ENCODE data around the gene CROCC2. TPM values are rescaled to one million over a fixed set of nuclear protein-coding genes. Genes with fewer than 3 reads are reported as not detected.

CROCC2 gene
- total and polyA plus RNA-seq, 12 donors = 0.07 to 0.65 (median 0.28) TPM; not detected in 6

DNA sequence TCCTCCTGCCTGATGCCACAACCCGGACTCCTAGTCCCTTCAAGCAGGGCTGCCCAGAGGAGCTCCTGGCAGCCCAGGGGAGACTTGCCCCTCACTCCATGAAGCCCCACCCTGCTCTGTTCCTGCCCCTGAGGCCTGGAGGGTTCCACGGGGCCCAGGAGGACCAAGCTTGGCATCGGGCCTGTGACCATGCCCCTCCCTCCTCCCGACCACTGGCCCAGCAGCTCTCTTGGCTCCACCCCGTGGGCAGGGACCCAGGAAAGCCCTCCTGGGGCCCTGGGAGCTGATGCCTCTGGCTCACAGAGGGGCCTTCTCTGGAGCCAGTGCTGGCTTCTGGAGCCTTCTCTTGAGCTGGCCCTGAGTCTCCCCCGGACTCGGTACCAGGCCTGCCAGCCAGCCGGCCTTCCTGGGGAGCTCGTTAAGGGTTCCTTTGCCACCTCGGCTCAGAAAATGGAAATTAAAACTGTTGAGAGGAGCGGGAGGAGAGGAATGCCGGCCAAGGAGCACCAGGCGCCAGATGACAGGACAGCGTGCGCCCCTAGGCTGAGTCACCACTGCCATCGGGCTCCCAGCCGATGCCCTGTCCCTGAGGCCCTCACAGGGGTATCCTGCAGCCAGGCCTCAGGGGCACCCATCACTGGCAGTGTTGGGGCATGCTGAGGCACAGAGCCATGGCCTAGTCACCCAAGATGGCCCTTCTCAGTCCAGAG is 51.7 kb downstream of the CROCC2 start:
- intact Hi-C loops (cut with DNase I) = no loop called here
- peak; percentile 38 to 72 (median 55) for DNase-seq
- H3K27me3 ChIP-seq = no peaks in the 10 kb centered on the region
- H3K36me3 ChIP-seq (replicated peaks in 1 of 2) = no peaks in the 10 kb centered on the region
- no peak overlapping the region for H3K4me3 ChIP-seq
- WGBS, 4 donors = 48 to 100% (median 56%) methylated on average over 1 to 17 of the region's 17 CpGs
- H3K9me3 ChIP-seq (replicated peaks in 1 of 3) = no peaks in the 10 kb centered on the region
- TF ChIP-seq, protein P1, sequence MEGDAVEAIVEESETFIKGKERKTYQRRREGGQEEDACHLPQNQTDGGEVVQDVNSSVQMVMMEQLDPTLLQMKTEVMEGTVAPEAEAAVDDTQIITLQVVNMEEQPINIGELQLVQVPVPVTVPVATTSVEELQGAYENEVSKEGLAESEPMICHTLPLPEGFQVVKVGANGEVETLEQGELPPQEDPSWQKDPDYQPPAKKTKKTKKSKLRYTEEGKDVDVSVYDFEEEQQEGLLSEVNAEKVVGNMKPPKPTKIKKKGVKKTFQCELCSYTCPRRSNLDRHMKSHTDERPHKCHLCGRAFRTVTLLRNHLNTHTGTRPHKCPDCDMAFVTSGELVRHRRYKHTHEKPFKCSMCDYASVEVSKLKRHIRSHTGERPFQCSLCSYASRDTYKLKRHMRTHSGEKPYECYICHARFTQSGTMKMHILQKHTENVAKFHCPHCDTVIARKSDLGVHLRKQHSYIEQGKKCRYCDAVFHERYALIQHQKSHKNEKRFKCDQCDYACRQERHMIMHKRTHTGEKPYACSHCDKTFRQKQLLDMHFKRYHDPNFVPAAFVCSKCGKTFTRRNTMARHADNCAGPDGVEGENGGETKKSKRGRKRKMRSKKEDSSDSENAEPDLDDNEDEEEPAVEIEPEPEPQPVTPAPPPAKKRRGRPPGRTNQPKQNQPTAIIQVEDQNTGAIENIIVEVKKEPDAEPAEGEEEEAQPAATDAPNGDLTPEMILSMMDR (IDR thresholded peaks at IDR 0.05) = no peak
- TF ChIP-seq POLR2A (IDR thresholded peaks at IDR 0.05) = no peak
- peak overlapping the region in 1 of 5 donors; percentile 58 for H3K27ac ChIP-seq
- H3K4me1 ChIP-seq (replicated peaks in 1 of 2) = peaks cover 26 to 33% of the 10 kb centered on the region in 2 donors

DNA sequence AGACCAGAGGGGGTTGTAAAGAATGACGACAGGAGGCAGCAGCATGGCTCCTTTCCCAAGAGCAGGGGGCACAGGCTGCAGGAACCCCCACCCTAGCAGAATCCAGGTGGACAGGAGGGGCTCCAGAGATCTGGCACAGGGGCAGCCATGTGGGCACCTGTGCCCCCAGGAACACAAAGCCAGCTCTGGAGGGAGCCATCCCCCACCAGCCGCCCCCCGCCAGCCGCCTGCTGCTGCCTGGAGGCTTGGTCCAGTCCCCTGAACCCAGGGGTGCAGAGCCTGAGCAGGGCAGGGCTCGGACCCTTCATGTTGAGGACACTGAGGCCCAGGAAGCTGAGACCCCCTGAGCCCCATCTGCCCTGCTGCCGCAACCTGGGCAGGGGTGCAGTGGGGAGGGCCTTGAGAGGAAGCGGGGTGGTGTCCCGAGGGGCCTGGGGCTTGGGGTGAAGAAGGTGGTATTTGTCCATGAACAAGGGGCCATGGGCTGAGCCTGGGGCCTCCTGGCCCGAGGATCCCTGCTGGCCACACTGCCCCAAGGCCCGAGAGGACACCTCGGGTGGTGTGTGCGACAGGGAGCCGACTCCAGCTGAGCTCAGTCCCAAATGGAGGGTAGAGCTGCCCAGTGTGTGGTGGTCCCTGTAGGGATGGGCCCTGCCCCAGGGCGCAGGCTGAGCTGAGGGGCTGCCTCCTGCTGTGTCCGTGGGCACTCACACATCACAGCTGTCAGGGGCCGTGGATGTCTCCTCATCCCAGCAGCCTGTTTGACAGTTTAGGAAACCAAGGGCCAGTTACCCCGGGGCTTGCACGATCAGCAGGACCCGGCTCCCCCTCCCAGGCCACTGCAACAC is 52.5 kb downstream of the CROCC2 start:
- H3K27me3 ChIP-seq = no peaks in the 10 kb centered on the region
- no peaks in the 10 kb centered on the region for H3K36me3 ChIP-seq (replicated peaks in 1 of 2)
- peak overlapping the region in 1 of 5 donors; percentile 58 for H3K27ac ChIP-seq
- WGBS, 4 donors = 91 to 94% (median 92%) methylated on average over 12 to 19 of the region's 19 CpGs
- TF ChIP-seq, protein P1 (IDR thresholded peaks at IDR 0.05) = no peak
- no peak for TF ChIP-seq POLR2A (IDR thresholded peaks at IDR 0.05)
- no peak overlapping the region for H3K4me3 ChIP-seq
- H3K4me1 ChIP-seq (replicated peaks in 1 of 2) = peaks cover 27 to 36% of the 10 kb centered on the region in 2 donors
- peak in 2 of 7 donors; percentile 16 to 22 for DNase-seq
- H3K9me3 ChIP-seq (replicated peaks in 1 of 3) = no peaks in the 10 kb centered on the region
- intact Hi-C loops (cut with DNase I) = no loop called here

DNA sequence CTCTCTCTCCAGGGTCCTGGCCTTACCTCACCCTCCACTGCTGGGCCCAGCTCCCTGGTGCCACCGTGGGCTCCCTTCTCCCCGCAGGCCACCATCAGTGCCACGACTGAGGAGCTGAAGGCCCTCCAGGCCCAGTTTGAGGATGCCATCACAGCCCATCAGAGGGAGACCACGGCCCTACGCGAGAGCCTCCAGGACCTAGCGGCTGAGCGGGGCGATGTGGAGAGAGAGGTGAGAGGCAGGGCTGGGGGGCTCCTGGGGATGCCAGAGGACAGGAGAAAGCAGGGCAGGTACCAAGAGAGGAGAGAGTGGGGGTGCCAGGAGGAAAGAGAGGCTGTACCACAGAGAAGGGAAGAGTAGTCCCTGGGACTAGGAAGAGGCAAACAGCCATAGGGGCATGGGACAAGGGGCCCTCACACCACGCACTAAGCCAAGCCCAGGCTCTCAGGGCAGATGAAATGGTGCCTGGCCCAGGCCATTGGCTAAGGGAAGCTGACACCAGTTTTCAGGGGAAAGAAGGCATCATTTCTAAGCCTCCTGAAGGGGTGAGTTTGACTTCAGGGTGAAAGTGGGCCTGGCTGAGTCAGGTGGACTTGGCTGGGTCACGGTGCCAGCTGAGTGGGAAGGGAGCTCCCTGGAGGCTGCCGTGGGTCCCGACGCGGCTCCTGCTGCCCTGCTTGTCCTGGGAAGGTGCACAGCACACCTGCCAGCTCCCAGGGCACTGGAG is 53.2 kb downstream of the CROCC2 start:
- H3K27me3 ChIP-seq = no peaks in the 10 kb centered on the region
- peaks cover 27 to 36% of the 10 kb centered on the region in 2 donors for H3K4me1 ChIP-seq (replicated peaks in 1 of 2)
- H3K9me3 ChIP-seq (replicated peaks in 1 of 3) = no peaks in the 10 kb centered on the region
- DNase-seq = peak in 3 of 7 donors; percentile 13 to 43 (median 20)
- no peaks in the 10 kb centered on the region for H3K36me3 ChIP-seq (replicated peaks in 1 of 2)
- TF ChIP-seq, protein P1 (IDR thresholded peaks at IDR 0.05) = no peak
- no peak for TF ChIP-seq POLR2A (IDR thresholded peaks at IDR 0.05)
- WGBS, 4 donors = 88 to 98% (median 92%) methylated on average over 9 to 15 of the region's 15 CpGs
- intact Hi-C loops (cut with DNase I) = no loop called here
- no peak overlapping the region for H3K4me3 ChIP-seq
- H3K27ac ChIP-seq = peak overlapping the region in 1 of 5 donors; percentile 45

DNA sequence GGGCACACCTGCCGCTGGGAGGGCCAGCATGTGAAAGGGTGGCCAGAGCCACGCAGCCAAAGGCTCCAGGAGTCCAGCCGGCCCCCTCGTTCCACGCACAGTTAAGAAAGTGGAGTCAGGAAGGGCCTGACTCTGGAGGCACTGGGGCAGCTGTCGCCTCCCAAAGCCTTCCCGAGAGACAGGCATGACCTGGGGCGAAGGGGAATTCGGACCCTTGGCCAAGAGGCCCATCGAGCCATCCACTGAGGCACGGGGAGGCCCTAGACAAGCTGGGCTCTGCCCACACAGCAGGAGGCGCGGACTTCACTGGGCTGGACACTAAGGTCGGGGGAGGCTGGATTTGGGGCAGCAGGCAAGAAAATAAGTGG is 53.8 kb downstream of the CROCC2 start:
- H3K36me3 ChIP-seq (replicated peaks in 1 of 2) = no peaks in the 10 kb centered on the region
- TF ChIP-seq, protein P1 (IDR thresholded peaks at IDR 0.05) = no peak
- no peaks in the 10 kb centered on the region for H3K27me3 ChIP-seq
- peak overlapping the region in 1 of 5 donors; percentile 45 for H3K27ac ChIP-seq
- peak in 3 of 7 donors; percentile 22 to 50 (median 25) for DNase-seq
- peaks cover 27 to 36% of the 10 kb centered on the region in 2 donors for H3K4me1 ChIP-seq (replicated peaks in 1 of 2)
- intact Hi-C loops (cut with DNase I) = no loop called here
- WGBS, 4 donors = 73 to 82% (median 79%) methylated on average over 8 to 14 of the region's 14 CpGs
- H3K9me3 ChIP-seq (replicated peaks in 1 of 3) = no peaks in the 10 kb centered on the region
- no peak overlapping the region for H3K4me3 ChIP-seq
